Dendritic cell treated with granulocyte-macrophage colony-stimulating factor and Interleukin-4, amounts not matched to agents 40 ng/mL and 50 ng/mL, for 4 days (primary cell): ENCODE data around the gene CYSTM1.

Experiments
- H3K27ac Mint-ChIP-seq: one replicate; pipeline ENCODE4 v1.8.0; 2022; ENCODE audit warnings: mild to moderate bottlenecking, mixed read lengths
- H3K27me3 Mint-ChIP-seq: one replicate; pipeline ENCODE4 v1.8.0; 2022; ENCODE audit warnings: mild to moderate bottlenecking, mixed read lengths
- H3K36me3 Mint-ChIP-seq: one replicate; pipeline ENCODE4 v1.8.0; 2022; ENCODE audit warnings: low read depth, mixed read lengths
- H3K4me1 Mint-ChIP-seq: one replicate; pipeline ENCODE4 v1.8.0; 2022; ENCODE audit warnings: low read depth, mixed read lengths
- H3K4me3 Mint-ChIP-seq: one replicate; pipeline ENCODE4 v1.8.0; 2022; ENCODE audit warnings: mild to moderate bottlenecking, moderate library complexity, mixed read lengths
- H3K9me3 Mint-ChIP-seq: one replicate; pipeline ENCODE4 v1.8.0; 2022; ENCODE audit warnings: mixed read lengths
- intact Hi-C: fragments of 100-400 bp; cut with micrococcal nuclease; formaldehyde crosslinking; loops from one replicate; pipeline ENCODE4 v1.15.0; 2022

Gene CYSTM1

DNA sequence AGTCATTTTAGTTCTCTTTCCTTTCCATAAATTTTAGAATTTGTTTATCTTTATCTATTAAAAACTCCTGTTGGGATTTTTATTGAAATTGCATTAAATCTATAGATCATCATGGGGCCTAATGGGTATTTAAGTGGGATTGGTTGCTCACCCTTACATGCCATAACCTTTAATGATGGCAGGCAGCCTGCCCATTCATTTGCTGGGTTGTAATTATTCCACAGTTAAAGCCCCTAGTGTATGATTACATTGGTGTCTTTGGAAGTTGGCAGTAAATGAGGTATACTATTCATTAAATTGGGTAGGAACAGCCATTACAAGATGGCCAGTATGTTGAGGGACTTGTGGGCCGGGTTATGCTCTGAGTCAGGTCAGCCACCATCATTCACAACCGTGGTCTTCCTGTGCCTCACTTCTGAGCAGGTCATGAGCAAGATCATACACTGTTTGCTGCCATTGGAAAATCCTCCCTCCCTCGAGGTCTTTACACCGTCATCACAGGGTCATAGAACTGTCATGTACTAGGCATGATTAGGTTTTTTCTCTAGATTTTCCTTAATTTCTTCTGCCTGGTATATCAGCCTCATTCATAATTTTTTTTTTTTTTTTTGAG is 59.5 kb downstream of the CYSTM1 start:
- Mint-ChIP-seq H3K4me3 (no peak overlapping the region), H3K27me3 (no peaks in the 10 kb centered on the region), H3K36me3 (no peaks in the 10 kb centered on the region), H3K9me3 (no peaks in the 10 kb centered on the region), H3K27ac (no peak overlapping the region), H3K4me1 (peaks cover 49% of the 10 kb centered on the region)
- intact Hi-C loops: no loop called here

DNA sequence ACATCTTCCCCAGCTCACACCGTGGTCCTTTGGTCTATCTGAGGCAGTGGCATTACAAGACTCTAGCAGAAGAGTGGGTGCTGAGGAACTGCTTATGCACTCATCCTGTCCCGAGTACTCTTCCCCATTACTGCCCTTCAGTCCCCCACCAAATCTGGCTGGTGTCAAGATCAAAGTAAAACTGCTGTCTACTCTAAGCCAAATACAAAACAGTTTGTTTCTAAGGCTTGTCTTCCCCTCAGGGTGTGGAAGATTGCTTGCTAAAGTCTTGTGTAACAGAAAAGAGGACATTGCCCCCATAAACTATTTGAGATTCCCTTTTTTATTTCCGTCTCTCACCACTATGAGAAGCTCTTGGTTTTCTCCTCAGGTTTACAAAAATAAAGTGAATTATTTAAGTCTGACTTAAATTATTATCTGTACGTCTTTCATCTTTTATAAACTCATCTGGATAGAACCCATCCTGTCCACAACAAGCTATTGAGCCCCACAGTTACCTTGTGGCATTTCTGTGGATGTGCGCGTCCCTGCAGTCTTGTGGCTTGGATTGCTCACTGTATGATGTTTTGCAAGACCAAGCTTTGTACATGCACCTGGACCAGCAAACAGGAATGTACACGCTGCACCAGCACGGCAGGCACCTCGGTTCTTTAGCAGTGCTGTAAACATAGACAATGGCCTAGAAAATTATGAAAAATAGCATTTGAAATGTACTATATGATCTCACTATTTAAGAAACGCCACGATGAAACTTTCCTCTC is 61.0 kb downstream of the CYSTM1 start:
- intact Hi-C loops: no loop called here
- no peak overlapping the region for H3K27ac Mint-ChIP-seq
- H3K27me3 Mint-ChIP-seq: no peaks in the 10 kb centered on the region

DNA sequence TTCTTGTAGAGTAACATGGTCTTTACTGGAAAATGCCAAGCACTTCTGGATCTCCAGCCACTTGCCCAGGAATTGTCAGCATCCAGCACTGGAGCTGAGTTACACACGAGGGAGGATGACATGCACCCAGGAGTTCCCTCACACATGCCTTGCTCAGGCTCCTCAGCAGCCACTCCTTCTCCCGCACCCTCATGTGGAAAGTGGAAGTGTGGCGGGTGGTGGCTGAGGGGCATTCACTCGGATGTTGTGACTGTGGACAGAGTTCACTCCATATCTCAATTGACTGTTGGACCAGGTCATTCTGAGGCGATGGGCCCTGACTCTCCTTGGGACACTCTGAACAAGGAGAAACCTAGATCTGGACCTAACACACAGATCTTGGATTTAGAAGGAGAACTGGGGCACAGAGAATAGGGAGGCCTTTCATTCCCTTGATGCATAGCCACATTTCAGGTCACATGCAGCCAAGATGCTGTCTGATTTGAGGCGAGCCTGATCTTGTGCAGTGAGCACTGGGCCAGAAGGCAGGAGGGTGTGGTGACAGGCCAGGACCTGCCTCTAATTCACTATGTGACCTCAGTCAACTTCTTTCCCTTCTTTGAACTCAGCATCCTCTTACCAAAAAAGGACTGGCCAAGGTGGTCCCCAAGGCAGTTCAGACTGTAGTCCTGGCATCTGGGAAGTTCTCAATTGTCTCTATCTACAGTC is 62.1 kb downstream of the CYSTM1 start:
- Mint-ChIP-seq H3K4me1 (peaks cover 41% of the 10 kb centered on the region), H3K27ac (no peak overlapping the region), H3K36me3 (no peaks in the 10 kb centered on the region), H3K4me3 (no peak overlapping the region), H3K9me3 (no peaks in the 10 kb centered on the region), H3K27me3 (no peaks in the 10 kb centered on the region)
- intact Hi-C loops: no loop called here

More for the DNA sequence above, 61.0 kb downstream of the CYSTM1 start:
- H3K4me1 Mint-ChIP-seq: peaks cover 49% of the 10 kb centered on the region
- H3K9me3 Mint-ChIP-seq: no peaks in the 10 kb centered on the region
- H3K4me3 Mint-ChIP-seq: no peak overlapping the region
- H3K36me3 Mint-ChIP-seq: no peaks in the 10 kb centered on the region

DNA sequence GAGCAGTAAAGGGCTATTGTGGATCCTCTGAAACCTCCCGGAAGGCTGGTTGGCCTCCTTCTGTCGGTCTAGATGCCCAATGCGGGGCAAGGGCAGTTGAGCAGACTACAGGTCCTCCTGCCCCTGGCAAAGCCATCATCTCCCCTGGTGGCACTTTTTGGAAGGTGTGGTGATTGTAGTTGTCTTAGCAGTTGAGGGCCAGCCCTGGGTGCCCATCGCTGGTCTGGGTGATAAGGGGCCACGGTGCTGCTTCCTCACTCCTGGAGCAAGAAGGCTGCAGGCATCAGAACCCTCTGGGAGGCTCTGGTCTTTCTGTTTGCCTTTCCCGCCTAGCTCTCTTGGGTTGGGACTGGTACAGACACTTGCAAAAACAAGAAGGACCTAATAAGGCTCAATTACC is 63.8 kb downstream of the CYSTM1 start:
- no peaks in the 10 kb centered on the region for H3K9me3 Mint-ChIP-seq
- H3K27ac Mint-ChIP-seq: no peak overlapping the region
- H3K27me3 Mint-ChIP-seq: no peaks in the 10 kb centered on the region
- H3K4me1 Mint-ChIP-seq: peaks cover 40% of the 10 kb centered on the region
- intact Hi-C loops: no loop called here
- H3K36me3 Mint-ChIP-seq: peaks cover 2% of the 10 kb centered on the region
- no peak overlapping the region for H3K4me3 Mint-ChIP-seq

DNA sequence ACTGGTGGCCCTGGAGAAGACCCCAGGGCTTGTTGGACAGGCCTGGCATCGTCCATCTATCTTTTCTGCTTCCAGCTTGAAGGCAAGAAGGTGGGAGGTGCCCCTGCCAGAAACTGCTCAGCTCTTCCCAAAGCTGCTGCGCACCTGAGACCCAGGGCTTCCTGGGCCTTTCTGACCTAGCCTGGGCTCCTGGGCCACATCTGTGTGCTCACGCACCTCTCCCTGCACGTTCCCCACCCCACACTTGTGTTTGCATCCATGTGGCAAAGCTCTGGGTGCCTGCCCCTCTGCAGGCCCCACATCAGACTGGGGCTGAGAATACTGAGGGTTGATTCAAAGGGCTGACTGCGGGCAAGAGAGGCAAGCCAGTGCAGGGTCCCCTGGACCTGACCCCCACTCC is 64.5 kb downstream of the CYSTM1 start:
- H3K27me3 Mint-ChIP-seq: no peaks in the 10 kb centered on the region
- intact Hi-C loops: no loop called here
- H3K9me3 Mint-ChIP-seq: no peaks in the 10 kb centered on the region
- peaks cover 42% of the 10 kb centered on the region for H3K4me1 Mint-ChIP-seq
- H3K27ac Mint-ChIP-seq: no peak overlapping the region
- peaks cover 9% of the 10 kb centered on the region for H3K36me3 Mint-ChIP-seq
- H3K4me3 Mint-ChIP-seq: no peak overlapping the region

DNA sequence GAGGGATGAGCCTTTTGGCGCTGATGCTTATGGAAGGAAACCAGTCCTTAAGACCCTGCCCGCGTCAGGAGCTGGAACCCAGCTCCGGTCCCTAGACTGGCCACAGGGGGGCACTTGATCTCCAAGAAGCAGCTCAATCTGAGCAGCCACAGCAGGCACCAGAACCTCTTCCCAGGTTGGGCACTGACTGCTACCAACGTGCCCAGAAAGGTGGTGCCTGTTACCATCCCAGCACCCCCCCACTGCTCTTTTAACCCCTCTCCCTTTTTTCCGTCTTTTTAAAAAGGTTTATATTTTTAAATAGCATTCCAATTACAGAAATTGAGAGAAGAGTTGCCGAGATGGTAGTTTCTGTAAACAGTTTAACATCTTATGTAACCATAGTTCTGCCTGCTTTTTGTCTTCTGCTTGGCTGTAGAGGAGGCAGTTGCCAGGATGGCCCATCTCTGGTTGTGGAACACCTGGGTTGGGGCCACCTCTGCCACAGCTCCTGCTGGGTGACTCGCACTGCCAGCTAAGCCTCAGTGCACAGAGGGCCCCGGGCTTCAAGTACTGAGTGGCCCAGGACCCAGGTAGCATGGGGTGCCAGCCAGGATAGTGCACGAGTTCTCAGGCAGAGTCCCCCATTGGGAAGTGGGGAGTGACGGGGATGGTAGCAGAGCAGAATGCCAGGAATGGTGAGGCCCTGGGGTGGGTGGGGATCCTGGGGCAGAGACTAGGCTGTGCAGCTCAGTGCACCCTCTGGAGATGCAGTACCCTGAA is 65.1 kb downstream of the CYSTM1 start:
- no peak overlapping the region for H3K4me3 Mint-ChIP-seq
- H3K4me1 Mint-ChIP-seq: peaks cover 47% of the 10 kb centered on the region
- no peaks in the 10 kb centered on the region for H3K9me3 Mint-ChIP-seq
- no peaks in the 10 kb centered on the region for H3K27me3 Mint-ChIP-seq
- peaks cover 16% of the 10 kb centered on the region for H3K36me3 Mint-ChIP-seq
- intact Hi-C loops: no loop called here
- no peak overlapping the region for H3K27ac Mint-ChIP-seq

DNA sequence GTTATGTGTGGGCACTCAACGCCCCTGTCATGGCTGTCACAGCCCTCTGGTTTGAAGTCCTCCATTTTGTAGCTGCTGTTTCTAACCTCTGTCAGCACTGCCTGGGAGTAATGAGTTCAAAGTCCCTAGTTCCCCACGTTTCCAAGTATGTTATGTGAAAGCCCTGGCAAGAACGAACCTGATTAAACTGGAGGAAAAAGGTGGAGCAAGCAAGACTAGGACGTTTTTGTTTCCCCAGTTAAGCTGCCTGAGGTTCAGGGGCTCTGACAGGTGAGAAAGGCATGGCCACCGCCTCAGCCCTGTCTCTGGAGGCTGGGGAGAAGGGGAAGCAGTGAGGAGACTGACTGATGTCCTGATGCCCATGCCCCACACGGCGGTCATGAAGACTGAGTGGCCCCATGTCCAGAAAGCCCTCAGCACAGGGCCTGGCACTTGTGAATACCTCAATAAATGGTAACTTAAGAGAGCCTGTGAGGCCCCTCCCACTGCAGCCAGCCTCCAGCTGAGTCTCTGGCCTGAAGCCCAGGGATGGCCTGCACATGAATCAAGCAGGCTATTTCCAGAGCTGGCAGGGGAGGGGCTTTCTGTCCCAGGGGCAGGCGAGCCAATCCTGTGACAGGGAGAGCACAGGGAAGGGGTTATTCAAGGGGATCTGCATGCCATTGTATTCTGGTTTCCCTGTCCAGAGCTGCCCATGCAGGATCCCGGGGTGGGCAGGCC is 66.2 kb downstream of the CYSTM1 start:
- H3K9me3 Mint-ChIP-seq: no peaks in the 10 kb centered on the region
- H3K27me3 Mint-ChIP-seq: no peaks in the 10 kb centered on the region
- intact Hi-C loops: no loop called here
- peaks cover 47% of the 10 kb centered on the region for H3K4me1 Mint-ChIP-seq
- peaks cover 26% of the 10 kb centered on the region for H3K36me3 Mint-ChIP-seq
- no peak overlapping the region for H3K27ac Mint-ChIP-seq
- H3K4me3 Mint-ChIP-seq: no peak overlapping the region

DNA sequence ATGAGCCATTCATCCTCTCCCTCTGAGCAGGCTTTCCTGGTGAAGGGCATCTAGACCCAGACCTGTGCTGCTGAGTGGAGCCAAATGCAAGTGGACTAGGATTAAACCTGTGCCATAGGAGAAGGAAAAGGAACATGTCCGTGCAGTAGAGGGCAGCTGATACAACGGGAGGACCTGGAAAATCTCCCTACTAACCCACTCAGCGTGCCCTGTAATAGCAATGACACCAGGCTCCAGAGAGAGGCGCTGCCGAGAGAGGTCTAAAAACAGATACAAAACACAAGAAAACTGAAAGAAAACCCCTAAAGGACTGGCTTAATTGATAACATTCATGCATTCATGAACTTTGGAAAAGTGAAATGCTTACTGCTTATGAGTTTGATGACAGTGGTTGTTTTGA is 67.1 kb downstream of the CYSTM1 start:
- Mint-ChIP-seq H3K4me1 (peaks cover 42% of the 10 kb centered on the region), H3K27me3 (no peaks in the 10 kb centered on the region), H3K36me3 (peaks cover 28% of the 10 kb centered on the region), H3K4me3 (no peak overlapping the region), H3K27ac (no peak overlapping the region), H3K9me3 (no peaks in the 10 kb centered on the region)
- intact Hi-C loops: no loop called here

DNA sequence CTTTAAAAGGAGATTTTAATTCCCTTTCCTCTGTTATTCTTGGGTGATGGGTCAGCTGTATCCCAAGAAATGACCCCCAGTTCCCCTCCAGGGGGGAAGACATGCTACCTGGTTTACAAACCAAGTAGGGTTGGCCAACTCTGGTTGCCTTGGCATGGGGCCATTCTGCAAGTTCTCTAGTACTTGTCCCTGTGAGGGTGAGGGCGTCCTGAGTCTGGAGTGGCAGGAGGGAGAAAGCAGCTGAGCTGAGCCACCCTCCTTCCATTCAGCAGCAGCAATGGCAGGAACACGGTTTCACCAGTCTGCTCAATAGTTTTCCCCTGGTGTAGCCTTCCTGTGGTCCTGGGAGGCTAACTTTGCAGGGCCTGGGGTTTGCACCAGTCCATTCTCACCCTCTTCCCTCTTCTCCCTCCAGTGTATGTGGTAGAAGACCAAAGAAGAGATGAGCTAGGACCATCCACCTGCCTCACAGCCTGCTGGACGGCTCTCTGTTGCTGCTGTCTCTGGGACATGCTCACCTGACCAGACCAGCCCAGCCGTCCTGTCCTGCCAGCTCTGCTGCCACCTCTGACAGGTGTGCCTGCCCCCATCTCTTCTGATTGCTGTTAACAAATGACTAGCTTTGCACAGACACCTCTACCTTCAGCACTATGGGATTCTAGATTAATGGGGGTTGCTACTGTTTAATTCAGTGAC is 68.0 kb downstream of the CYSTM1 start:
- H3K4me1 Mint-ChIP-seq: peaks cover 32% of the 10 kb centered on the region
- H3K36me3 Mint-ChIP-seq: peaks cover 28% of the 10 kb centered on the region
- H3K4me3 Mint-ChIP-seq: no peak overlapping the region
- no peak overlapping the region for H3K27ac Mint-ChIP-seq
- intact Hi-C loops: no loop called here
- no peaks in the 10 kb centered on the region for H3K27me3 Mint-ChIP-seq
- no peaks in the 10 kb centered on the region for H3K9me3 Mint-ChIP-seq

DNA sequence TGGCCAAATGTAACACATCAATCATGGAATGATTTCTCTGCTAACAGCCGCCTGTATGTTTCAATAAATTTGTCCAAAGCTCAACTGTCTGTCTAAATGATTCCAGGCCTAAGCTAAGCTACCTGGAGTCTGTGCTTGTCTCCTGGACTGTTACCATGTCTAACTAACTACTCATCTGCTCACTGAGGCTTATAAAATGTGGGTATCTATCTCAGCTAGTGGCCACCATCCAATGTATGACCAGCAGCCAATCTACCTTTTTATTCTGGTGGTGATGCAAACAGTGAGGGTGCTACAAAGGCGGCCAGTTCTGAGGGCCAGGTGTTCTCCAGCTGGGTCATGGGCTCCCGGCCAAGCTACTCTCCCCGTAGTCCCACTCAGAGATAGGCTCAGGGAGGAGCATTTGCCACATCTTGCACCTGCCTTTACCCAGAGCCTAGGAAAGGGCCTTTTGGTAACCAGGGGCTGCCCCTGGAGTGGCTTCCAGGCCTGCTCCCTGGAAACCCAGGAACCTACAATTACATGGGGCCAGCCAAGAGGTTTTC is 68.8 kb downstream of the CYSTM1 start:
- Mint-ChIP-seq H3K27ac (no peak overlapping the region), H3K9me3 (no peaks in the 10 kb centered on the region), H3K4me1 (peaks cover 25% of the 10 kb centered on the region), H3K27me3 (no peaks in the 10 kb centered on the region), H3K4me3 (no peak overlapping the region), H3K36me3 (peaks cover 28% of the 10 kb centered on the region)
- intact Hi-C loops: loop anchor here (1.0 kb wide), 1 partner anchor 108 kb away; no protein-coding TSS in a partner anchor

DNA sequence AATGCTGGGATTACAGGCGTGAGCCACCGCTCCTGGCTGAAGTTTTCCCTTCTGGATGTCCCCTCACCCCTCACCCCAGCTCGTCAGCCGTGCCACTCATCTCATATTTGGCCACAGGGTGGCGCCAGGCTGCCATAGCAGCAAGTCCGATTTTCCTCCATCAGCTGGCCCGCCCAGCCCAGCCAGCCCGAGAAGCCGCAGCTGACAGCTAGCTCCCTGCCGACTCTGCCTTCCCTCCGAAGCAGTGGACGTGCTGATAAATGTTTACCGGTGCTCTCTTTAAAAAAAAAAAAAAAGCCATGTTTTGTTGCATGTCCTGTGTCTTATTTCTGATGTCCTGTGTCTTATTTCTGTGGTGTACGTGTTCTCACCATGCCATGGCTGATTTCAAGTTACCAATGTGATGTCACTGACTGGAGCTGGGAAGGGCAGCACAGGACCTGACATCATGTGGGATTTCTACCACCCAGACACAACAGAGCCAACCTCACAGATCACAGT is 69.6 kb downstream of the CYSTM1 start:
- H3K36me3 Mint-ChIP-seq: peaks cover 33% of the 10 kb centered on the region
- intact Hi-C loops: loop anchor here (1.0 to 5.0 kb wide), 2 partner anchors 38 to 107 kb away; no protein-coding TSS in a partner anchor
- no peak overlapping the region for H3K27ac Mint-ChIP-seq
- peaks cover 23% of the 10 kb centered on the region for H3K4me1 Mint-ChIP-seq
- no peak overlapping the region for H3K4me3 Mint-ChIP-seq
- H3K27me3 Mint-ChIP-seq: no peaks in the 10 kb centered on the region
- H3K9me3 Mint-ChIP-seq: no peaks in the 10 kb centered on the region

DNA sequence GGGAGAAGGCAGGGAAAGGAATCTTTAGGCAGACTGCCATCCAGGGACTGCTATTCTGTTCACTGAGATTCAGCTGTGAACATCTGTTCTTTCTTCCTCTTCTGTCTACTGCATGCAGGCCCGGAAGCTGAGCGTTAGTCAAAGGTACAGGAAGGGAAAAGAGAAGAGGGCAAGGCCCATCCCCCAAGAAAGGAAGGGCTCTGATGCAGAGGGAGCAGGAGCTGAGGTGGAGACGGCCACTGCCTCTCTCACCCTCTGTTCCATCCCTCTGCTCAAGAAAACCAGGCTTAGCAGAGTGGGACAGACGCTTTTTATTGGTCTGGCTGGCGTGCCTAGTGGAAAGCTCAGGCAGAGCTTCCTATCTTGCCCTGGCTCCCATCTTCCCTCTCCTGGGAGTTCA is 70.4 kb downstream of the CYSTM1 start:
- Mint-ChIP-seq H3K9me3 (no peaks in the 10 kb centered on the region), H3K27me3 (no peaks in the 10 kb centered on the region), H3K4me1 (peaks cover 28% of the 10 kb centered on the region), H3K27ac (no peak overlapping the region), H3K4me3 (no peak overlapping the region), H3K36me3 (peaks cover 41% of the 10 kb centered on the region)
- intact Hi-C loops: loop anchor here (5.0 kb wide), 1 partner anchor 37 kb away; no protein-coding TSS in a partner anchor
